Measurements from ENCODE around the gene APOA5.
"Not testable (repeated sequence)": the region's sequence is repeated elsewhere in the genome, so short reads cannot be mapped to it uniquely, and the experiment has no call there.

APOA5 gene

DNA sequence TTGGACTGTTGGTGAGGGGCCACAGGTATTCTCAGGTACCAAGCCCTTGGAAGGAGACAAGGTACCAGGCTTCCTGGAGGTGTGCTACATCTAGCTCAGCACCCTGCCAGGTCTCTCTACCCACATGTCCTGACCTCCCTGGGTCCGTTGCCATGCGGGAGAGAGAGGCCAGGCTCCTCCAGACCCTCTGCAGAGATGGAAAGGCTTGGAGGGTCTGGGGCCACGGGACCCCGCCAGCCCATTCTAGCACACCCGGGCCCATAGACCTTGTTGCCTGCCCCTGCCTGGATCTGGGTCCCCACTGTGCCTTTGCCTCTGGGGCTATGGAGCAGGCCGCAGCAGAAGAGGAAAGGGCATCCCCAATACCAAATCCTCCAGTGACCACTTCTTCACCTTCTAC, 35.8 kb upstream of the APOA5 start:
- no peak for DNase-seq

DNA sequence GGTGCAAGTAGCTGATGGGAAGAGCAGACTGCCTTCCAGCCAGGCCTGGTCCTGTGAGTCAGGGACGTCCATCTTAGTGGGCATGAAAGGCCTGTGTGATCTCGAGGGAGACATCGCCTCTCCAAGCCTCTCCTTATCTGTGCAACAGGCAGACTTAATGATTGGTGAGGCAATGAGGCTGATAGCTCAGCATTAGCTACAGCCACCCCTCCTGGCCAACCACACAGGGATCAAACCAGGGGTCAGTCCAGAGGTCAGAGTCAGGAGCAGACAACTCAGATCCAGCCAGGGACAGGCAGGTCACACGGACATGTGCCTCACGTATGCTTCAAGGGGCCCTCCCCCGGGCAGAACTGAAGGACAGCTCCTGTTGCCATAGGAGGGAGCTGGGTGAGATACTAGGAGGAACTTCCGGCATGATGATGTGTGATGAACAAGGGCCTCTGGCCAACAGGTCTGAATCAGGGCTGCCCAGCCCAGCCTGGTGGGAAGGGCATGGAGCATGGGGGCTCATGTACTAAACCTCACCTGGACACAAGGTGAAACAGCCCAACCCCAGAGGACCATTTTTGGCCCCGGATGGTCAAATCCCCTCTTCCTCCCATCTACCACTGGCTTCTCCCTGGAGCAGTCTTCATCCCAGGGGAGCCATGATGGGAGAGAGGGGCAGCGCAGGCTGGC, 35.2 kb upstream of the APOA5 start:
- DNase-seq, result no peak

- DNase-seq, result no peak
Measured at GRCh38 chr11:116825854-116826750, 34.4 kb upstream of the APOA5 start.

DNA sequence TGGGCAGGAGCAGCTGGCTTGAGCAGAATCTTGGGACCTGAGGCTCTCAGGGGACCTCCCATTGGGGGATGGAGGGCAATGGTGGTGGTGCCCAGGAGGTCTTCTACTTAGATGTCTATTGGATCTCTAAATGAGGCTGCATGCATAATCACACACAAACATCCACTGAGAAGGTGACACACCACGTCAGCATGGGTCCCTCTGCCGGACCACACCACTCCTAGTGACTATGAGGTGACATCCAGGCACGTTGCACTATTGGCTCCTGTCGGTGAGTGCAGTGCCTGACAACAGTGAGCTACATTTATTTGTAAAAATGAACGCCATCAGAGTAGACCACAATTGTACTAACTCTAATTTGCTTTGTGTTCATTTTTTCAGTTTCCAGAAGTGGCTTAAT, 33.8 kb upstream of the APOA5 start:
- no peak for DNase-seq

DNA sequence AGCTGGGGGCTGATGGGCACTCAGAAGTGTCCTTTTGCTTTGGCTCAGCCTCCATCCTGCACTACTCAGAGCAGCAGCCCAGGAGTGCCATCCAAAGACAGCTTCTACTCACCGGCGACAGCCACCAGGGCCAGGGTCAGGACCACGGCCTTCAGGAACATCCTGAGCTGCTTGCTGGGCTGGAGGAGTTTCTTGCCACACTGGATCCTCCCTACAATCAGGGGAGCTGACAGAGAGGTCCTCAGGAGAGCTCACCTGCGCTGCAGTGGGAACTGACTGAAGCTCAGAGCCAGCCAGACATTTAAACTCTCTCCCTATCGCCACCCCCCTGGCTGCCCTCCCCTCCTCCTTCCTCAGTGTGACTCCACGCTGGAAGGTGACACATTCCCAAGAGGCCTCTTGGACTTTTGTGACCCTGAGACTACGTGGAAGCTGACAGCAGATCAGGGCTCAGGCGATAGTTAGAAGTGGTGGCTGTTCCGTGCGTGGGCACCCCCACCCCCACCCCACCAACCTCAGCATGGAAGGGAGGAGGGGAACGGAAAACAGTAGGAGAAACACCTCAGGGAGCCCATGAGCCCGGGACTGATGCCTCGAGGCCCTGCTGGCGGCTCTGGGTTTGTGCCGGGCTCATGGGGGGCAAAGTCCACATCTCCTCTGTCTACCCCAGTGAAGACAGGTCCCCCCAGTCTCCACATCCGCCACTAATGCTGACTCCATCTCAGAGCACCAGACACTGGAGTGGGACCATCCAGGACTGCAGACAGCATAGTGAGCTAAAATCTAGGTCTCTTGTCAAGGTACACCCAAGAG, 31.6 kb upstream of the APOA5 start, which contains the start of gene APOA4:
Gene APOA4 (minus strand): TSS at position 274 of the 813 bp plus-strand sequence. CDS start 113 bp downstream, at position 161.
- DNase-seq, result no peak

- DNase-seq, result no peak
Measured at GRCh38 chr11:116822575-116822974, 30.9 kb upstream of the APOA5 start.

DNA sequence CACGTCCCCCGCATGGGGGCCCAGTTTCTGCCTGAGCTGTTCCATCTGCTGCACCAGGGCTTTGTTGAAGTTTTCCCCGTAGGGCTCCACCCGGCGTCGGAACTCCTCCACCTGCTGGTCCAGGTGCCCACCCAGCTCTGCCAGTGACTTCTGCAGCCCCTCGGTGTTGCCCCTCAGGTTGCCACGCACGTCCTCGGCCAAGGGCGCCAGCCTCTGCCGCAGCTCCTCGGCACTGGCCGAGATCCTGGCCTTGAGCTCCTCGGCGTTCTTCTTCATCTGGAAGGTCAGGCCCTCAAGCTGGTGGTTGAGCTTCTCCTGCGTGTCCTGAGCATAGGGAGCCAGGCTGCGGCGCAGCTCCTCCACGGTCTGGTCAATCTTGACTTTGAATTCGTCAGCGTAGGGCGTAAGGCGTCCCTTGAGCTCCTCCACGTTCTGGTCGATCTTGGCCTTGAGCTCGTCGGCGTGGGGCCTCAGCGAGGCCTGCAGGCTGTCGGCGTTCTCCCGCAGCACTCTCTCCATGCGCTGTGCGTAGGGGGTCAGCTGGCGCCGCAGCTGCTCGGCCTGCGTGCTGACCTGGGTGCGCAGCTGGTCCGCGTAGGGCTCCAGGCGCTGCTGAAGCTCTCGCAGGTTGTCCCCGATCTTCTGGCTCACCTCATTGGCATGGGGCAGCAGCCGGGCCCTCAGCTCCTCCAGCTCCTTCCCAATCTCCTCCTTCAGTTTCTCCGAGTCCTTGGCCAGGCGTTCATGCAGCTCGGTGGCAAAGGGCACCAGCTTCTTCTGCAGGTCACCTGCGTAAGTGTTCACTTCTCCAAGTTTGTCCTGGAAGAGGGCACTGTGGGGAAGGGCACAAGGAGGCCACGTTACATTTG, 29.6 kb upstream of the APOA5 start:
- DNase-seq, result no peak

GRCh38 chr11:116819049-116819448, 27.4 kb upstream of the APOA5 start:
- DNase-seq, result no peak

DNA sequence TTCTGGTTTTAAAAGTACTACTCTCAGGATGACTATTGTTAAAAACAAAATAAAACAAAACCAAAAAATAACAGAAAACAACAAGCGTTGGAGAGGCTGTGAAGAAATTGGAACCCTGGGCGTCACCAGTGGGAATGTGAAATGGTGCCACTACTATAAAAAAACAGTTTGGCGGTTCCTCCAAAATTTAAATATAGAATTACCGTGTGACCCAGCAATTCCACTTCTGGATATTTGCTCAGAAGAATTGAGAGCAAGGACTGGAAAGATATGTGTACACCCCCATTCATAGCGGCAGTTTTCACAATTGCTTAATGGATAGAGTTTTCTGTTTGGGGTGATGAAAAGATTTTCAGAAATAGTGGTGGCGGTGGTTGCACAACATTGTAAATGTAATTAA, 22.8 kb upstream of the APOA5 start:
- DNase-seq, result no peak

DNA sequence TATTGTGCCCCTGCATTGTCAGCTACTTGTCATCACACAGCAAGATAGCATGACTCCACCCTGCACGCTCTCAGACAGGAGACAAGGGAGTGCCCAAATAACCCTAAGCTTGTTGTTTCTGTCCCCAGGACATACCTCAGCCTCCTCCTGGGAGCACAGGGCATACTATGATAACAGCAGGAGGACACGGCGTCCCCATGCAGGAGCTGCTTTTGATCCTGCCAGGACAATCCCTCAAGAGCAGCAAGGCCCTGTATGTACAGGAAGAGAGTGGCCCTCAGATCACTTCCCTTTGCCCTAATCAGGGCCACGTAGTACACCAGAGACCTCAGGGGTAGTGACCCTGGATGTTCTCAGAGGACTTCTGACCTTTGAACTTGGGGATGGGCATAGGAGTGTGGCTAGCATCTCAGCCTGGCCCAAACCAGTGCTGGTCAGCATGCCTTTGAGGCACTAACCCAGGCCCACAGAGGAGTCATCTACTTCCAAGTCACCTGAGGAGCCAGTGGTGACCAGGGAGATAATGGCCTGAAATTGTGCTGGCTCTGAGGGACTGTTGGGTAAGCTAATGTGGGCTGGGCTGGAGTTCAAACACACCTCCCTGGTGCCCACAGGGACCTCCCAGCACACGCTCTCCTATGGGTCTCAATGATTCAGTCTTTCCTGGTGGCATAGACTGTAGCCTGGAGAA, 22.2 kb upstream of the APOA5 start:
- DNase-seq, result no peak

DNA sequence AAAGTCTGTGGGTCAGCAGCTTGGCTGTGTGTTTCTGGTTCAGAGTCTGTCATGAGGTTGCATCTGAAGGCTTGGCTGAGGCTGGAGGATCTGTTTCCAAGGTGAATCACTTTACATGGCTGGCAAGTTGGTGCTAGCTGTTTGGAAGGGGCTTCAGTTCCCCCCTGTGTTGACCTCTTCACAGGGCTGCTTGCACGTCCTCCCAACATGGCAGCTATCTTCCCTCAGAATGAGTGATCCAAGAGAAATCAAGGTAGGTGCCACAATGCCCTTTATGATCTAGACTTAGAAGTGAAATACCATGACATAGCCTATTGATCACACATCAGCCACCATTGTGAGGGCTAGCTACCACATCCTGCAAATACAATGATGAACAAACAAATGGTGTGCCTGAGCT, 21.5 kb upstream of the APOA5 start:
- no peak for DNase-seq

DNA sequence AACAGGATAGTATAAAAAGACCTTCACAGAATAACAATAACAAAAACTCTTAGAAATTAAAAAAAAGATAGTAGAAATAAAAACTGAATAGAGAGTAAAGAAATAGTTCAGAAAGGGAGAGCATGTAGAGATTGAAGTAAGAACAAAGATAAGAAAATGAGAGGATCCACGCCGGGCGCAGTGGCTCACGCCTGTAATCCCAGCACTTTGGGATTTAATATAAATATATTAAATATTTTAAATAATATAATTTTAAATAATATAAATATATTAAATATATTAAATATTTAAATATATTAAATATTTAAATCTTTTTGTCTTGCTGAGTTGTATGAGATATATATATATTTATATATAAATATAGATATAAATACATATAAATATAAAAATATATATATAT, 20.4 kb upstream of the APOA5 start:
- DNase-seq, result no peak

- DNase-seq, result no peak
Measured at GRCh38 chr11:116811194-116811593, 19.5 kb upstream of the APOA5 start.

DNA sequence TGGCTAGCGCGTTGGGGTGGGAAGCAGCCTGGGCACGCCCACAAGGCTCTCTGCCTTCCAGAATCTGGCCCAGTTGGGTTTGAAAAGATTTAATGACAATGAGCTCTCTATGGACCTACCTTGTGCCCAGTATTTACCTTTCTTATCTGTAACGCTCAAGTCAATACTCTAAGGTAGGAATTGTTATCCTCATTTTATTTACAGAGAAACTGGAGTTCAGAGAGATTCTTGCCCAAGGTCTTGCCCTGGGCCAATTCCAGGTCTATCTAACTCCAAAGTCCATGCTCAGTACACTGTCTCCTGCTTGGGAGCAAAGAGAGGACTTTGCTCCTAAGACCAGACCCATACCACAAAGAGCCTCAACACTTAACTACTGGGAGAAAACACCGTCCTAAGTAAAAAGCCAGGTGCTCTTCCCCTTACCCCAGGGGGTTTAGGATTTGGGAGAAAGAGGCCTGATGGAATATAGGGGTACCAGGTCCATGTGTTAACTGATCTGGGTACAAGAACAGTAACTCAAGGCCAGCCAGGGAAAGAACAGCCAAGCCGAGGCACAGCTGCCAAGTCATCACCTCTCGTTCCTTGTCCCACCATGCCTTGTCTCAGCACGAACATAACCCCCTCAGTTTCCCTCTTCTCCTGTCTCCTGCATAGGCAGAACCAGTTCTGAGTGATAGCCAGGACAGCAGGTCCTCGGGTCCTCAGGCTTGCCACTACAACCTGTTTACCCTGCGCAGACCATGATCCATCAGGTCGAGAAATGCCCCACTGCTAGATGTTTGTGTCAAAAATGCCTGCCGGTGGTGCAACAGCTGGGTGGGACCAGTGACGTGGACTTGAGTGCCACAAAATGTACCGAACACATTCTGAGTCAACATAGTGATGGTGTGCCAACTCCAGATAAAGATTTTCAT, 16.8 kb upstream of the APOA5 start:
- no peak for DNase-seq

DNA sequence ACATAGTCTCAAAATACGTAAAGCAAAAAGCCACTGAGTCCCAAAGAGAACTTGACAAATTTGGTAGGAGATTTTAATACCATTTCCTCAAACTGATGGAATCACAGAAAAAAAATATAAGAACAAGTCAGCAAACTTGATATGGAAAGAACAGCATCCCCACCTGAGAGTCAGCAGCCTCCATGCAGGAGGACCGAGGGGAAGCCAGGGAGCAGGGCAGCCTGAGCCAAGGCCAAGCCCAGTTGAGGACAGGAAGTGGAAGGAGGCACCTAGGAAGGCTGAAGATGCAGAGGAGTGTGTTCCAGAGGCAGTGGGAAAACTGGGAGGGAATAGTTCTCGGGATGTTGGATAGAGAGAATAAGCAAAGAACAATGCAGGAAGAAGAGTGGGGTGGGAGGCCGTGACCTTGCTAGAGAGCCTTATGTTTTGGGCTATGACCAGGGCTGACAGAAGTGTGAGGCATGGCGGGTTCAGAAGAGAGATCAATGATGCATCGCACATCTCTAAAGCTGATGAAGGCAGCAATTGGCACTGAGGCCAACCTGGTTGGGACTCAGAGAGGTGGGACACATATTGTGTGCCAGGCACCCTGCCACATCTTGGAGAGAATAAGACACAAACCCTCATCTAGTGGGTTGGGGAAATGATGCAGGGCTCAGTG, 16.1 kb upstream of the APOA5 start:
- no peak for DNase-seq

- no peak for DNase-seq
Measured at GRCh38 chr11:116804001-116804400, 12.3 kb upstream of the APOA5 start.

DNA sequence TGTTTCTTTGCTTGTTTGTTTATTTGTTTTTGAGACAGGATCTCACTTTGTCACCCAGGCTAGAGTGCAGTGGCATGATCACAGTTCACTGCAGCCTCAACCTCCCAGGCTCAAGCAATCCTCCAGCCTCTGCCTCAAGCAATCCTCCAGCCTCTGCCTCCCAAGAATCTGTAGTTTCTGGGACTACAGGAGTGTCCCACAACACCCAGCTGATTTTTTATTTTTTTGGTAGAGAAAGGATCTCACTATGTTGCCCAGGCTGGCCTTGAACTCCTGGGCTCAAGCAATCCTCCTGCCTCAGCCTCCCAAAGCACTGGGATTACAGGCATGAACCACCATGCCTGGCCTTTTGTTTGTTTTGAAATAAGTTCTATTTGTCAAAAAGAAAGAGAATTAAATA, 10.0 kb upstream of the APOA5 start:
- DNase-seq, result not testable (repeated sequence)

GRCh38 chr11:116800610-116801009, 8.9 kb upstream of the APOA5 start:
- no peak for DNase-seq

- DNase-seq, result no peak
Measured at GRCh38 chr11:116798368-116798767, 6.7 kb upstream of the APOA5 start.

DNA sequence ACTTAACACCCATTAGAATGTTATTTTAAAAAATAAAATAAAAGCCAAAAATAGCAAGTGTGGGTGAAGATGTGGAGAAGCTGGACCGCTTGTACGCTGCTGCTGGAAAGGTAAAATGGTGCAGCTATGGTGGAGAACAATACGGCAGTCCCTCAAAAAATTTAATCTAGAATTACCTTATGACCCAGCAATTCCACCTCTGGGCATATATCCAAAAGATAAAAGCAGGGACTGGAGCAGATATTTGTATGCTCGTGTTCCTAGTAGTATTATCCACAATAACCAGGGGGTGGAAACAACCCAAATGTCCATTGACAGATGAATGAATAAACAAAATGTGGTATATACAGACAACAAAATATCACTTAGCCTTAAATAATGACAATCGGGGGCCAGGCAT, 6.1 kb upstream of the APOA5 start:
- DNase-seq, result no peak

Data from NCI-H1105 treated with DMSO at 0.1 percent for 48 hours (cell line).